Cardiac muscle cell (in vitro differentiated cells and primary cell): ENCODE data around the gene RTL10. TPM values are rescaled to one million over a fixed set of nuclear protein-coding genes. Genes with fewer than 3 reads are reported as not detected.

Experiments
- DNase-seq, 2 donors: peaks; one replicate each; pipeline versions ENCODE4 v3.0.0 to v3.0.0-alpha.2; 2010 to 2017; ENCODE audit warnings: low read depth in 1 of 2, low spot score in 1 of 2
- H3K27ac ChIP-seq: fragments of 200-600 bp; sonication (generic); 2 replicates; pipeline ENCODE4 v1.5.1; 2016
- H3K27me3 ChIP-seq: fragments of 200-600 bp; sonication (generic); 2 replicates; pipeline ENCODE4 v1.6.0; 2016; ENCODE audit warnings: control low read depth
- H3K36me3 ChIP-seq: fragments of 200-600 bp; sonication (generic); 2 replicates; pipeline ENCODE4 v1.5.1; 2016; ENCODE audit warnings: control low read depth
- H3K4me1 ChIP-seq: fragments of 200-600 bp; sonication (generic); 2 replicates; pipeline ENCODE4 v1.8.1; 2017; ENCODE audit warnings: low read depth, mild to moderate bottlenecking, mixed run types
- H3K4me3 ChIP-seq: fragments of 200-600 bp; sonication (generic); 2 replicates; pipeline ENCODE4 v1.5.1; 2016; ENCODE audit warnings: mild to moderate bottlenecking
- H3K9me3 ChIP-seq: fragments of 200-600 bp; sonication (generic); 2 replicates; pipeline ENCODE4 v1.5.1; 2017; ENCODE audit warnings: low read depth, mild to moderate bottlenecking, control low read depth
- polyA plus RNA-seq: library from polyadenylated mRNA; unstranded; fragments of >200 nt; fragmentation: Nextera tagmentation; extraction: Ambion mirVana; gene quantifications from 2 replicates; pipeline ENCODE4 v1.2.1, GENCODE V29; 2016
- total RNA-seq: library from RNA; depleted of rRNA; stranded (reverse); fragments of >200 nt; gene quantifications from 2 replicates; pipeline ENCODE4 v1.2.3, GENCODE V29; 2016
- TF ChIP-seq, protein P1 (sequence below): IDR thresholded peaks from 2 replicates; pipeline ENCODE4 v1.5.1; 2012; ENCODE audit warnings: low read depth, mild to moderate bottlenecking, low read length

Gene RTL10
- total and polyA plus RNA-seq, 2 experiments from 2014 or later = 11.9 to 20.9 TPM

GRCh38 chr22:19828035-19828401 is 26.7 kb downstream of the RTL10 start:
- DNase-seq = no peak
- H3K36me3 ChIP-seq = no peaks in the 10 kb centered on the region
- no peaks in the 10 kb centered on the region for H3K27me3 ChIP-seq
- H3K4me3 ChIP-seq = no peak overlapping the region
- no peaks in the 10 kb centered on the region for H3K9me3 ChIP-seq
- TF ChIP-seq, protein P1, sequence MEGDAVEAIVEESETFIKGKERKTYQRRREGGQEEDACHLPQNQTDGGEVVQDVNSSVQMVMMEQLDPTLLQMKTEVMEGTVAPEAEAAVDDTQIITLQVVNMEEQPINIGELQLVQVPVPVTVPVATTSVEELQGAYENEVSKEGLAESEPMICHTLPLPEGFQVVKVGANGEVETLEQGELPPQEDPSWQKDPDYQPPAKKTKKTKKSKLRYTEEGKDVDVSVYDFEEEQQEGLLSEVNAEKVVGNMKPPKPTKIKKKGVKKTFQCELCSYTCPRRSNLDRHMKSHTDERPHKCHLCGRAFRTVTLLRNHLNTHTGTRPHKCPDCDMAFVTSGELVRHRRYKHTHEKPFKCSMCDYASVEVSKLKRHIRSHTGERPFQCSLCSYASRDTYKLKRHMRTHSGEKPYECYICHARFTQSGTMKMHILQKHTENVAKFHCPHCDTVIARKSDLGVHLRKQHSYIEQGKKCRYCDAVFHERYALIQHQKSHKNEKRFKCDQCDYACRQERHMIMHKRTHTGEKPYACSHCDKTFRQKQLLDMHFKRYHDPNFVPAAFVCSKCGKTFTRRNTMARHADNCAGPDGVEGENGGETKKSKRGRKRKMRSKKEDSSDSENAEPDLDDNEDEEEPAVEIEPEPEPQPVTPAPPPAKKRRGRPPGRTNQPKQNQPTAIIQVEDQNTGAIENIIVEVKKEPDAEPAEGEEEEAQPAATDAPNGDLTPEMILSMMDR = no peak
- no peaks in the 10 kb centered on the region for H3K4me1 ChIP-seq
- no peak overlapping the region for H3K27ac ChIP-seq

DNA sequence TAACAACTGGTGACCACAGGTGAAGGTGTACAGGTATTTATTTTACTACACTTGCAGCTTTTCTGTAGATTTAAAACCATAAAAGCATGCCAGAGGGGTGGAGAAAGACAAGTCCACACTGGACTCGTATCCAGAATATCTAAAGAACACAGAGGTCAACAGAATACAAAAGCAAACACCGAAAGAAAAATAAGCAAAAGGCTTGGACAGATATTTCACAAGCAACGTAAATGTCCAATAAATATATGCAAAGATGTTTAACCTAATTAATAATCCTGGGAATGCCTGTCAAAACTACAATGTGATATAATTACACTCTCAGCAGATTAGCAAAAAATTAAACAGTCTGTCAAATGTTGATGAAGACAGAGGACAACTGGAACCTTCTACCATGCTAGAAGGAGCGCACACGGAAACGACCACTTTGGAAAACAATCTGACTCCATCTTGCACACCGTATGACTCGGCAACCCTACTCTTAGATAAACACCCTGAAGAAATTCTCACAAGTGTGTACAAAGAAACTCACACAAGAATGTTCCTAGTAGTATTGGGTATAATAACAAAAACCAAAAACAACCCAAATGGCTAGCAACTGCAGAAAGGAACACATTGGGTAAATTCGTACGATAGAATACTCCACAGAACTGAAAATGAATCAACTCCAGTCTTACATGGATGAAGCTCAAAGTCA is 27.2 kb downstream of the RTL10 start:
- no peaks in the 10 kb centered on the region for H3K4me1 ChIP-seq
- TF ChIP-seq, protein P1 = no peak
- no peaks in the 10 kb centered on the region for H3K36me3 ChIP-seq
- H3K4me3 ChIP-seq = no peak overlapping the region
- no peak for DNase-seq
- no peak overlapping the region for H3K27ac ChIP-seq
- H3K9me3 ChIP-seq = no peaks in the 10 kb centered on the region
- H3K27me3 ChIP-seq = no peaks in the 10 kb centered on the region

- TF ChIP-seq, protein P1 = no peak
- Histone ChIP-seq H3K27me3 (no peaks in the 10 kb centered on the region), H3K27ac (no peak overlapping the region), H3K9me3 (no peaks in the 10 kb centered on the region), H3K36me3 (no peaks in the 10 kb centered on the region), H3K4me3 (no peak overlapping the region), H3K4me1 (no peaks in the 10 kb centered on the region)
- DNase-seq = no peak
These were observed 28.1 kb downstream of the RTL10 start for GRCh38 chr22:19826619-19826950.

GRCh38 chr22:19825904-19826618 is 28.6 kb downstream of the RTL10 start:
- Histone ChIP-seq H3K4me1 (no peaks in the 10 kb centered on the region), H3K27ac (no peak overlapping the region), H3K36me3 (no peaks in the 10 kb centered on the region), H3K27me3 (no peaks in the 10 kb centered on the region), H3K4me3 (no peak overlapping the region), H3K9me3 (no peaks in the 10 kb centered on the region)
- TF ChIP-seq, protein P1 = no peak
- no peak for DNase-seq

DNA sequence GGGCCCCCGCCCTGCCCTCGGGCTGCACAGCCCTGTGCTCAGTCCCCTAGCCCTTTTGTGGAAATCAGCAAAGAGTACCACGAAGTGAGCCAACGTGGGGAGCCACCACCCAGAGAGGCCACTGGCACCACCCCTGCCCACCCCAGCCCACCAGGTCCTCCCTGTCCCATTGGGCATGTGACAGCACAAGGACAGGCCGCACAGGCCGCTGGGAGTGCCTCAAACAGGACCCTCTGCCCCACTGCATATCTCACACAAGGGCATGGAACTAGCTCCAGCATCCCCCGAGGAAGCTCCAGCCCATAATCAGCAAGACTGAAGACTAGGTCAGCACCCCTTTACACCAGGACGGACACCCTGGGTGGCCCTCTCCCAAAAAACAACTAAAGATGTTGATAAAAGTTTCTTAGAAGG is 29.7 kb downstream of the RTL10 start:
- Histone ChIP-seq H3K27ac (no peak overlapping the region), H3K36me3 (no peaks in the 10 kb centered on the region), H3K4me1 (no peaks in the 10 kb centered on the region), H3K4me3 (no peak overlapping the region), H3K27me3 (no peaks in the 10 kb centered on the region), H3K9me3 (no peaks in the 10 kb centered on the region)
- TF ChIP-seq, protein P1 = no peak
- DNase-seq = no peak
